ENCODE data around the gene TEAD1.
A peak's percentile ranks its signal among the peaks of the same experiment; 100 is the strongest.

- TF ChIP-seq CTCF (IDR thresholded peaks at IDR 0.05) = no peak
- TF ChIP-seq POLR2A (IDR thresholded peaks at IDR 0.05) = no peak
- TF ChIP-seq POLR2AphosphoS5 (IDR thresholded peaks at IDR 0.05) = peak; percentile 78
Measured at GRCh38 chr11:12792590-12792989, 118.4 kb downstream of the TEAD1 start.

Measured in gastroesophageal sphincter (tissue), 3 donors.